ENCODE data around the gene FAM193B.

GRCh38 chr5:177557796-177558195 is 3.4 kb upstream of the FAM193B start:
- TF ChIP-seq, protein P1, sequence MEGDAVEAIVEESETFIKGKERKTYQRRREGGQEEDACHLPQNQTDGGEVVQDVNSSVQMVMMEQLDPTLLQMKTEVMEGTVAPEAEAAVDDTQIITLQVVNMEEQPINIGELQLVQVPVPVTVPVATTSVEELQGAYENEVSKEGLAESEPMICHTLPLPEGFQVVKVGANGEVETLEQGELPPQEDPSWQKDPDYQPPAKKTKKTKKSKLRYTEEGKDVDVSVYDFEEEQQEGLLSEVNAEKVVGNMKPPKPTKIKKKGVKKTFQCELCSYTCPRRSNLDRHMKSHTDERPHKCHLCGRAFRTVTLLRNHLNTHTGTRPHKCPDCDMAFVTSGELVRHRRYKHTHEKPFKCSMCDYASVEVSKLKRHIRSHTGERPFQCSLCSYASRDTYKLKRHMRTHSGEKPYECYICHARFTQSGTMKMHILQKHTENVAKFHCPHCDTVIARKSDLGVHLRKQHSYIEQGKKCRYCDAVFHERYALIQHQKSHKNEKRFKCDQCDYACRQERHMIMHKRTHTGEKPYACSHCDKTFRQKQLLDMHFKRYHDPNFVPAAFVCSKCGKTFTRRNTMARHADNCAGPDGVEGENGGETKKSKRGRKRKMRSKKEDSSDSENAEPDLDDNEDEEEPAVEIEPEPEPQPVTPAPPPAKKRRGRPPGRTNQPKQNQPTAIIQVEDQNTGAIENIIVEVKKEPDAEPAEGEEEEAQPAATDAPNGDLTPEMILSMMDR (IDR thresholded peaks at IDR 0.05): no peak
- no peak for TF ChIP-seq POLR2A (IDR thresholded peaks at IDR 0.05)

All from Peyer's patch (tissue), 4 donors.